ENCODE results near the gene POLR2L.

DNA sequence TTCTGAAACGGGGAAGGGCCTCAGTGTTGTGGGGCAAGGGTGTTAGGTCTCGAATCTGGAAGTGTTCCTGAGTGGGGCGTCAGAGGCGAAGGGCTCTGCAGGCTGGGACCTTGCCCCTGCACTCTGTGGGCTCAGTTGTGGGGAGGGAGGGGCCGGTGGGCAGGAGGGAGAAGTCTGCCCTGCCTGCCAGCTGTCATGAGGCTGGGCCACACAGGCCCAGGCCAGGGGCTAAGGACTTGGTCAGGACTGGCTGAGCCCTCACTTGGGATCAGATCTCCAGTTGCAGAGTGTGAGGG lies 14.5 kb downstream of the POLR2L start, which contains the start of gene CRACR2B:
- TF ChIP-seq EZH2phosphoT487 (IDR thresholded peaks at IDR 0.05; ENCODE audit: insufficient read depth, low read depth) (no peak), EZH2 (IDR thresholded peaks at IDR 0.05; ENCODE audit: insufficient read depth, poor library complexity, severe bottlenecking) (no peak)

Measured in GM23248 (cell line).